ENCODE measurements around the gene DESI2.

The DESI2 gene

DNA sequence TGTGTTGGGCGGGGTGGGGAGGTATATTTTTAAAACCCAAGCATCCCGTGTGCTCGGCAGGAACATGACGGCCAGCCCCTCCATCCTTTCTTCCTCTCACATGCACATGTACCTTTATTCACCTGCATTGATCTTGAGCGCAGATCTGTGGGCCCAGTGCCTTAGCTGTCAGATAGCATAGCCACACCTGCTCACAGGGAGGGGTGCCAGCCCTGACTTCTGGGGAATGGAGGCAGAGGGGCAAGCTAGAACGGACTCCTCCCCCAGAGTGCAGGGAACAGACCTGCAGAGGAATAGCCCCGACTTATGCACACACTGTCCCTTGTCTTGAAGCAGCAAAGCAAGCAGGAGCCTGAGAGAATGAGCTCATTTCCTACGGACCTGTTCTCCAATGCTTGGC, 56.1 kb downstream of the DESI2 start (continued):
- TF ChIP-seq PATZ1 (tag by site-specific recombination; IDR thresholded peaks at IDR 0.05) (no peak), ZNF341 (tag by site-specific recombination; IDR thresholded peaks at IDR 0.05; ENCODE audit: low read depth) (no peak), ZFP41 (tag by site-specific recombination; IDR thresholded peaks at IDR 0.05; ENCODE audit: borderline replicate concordance) (no peak), HOXD13 (CRISPR knock-in tag; IDR thresholded peaks at IDR 0.05; ENCODE audit: borderline replicate concordance) (no peak), ZNF660 (tag by site-specific recombination; IDR thresholded peaks at IDR 0.05) (no peak), ZNF610 (tag by site-specific recombination; IDR thresholded peaks at IDR 0.05; ENCODE audit: borderline replicate concordance) (no peak)
- TF ChIP-seq, protein P1, sequence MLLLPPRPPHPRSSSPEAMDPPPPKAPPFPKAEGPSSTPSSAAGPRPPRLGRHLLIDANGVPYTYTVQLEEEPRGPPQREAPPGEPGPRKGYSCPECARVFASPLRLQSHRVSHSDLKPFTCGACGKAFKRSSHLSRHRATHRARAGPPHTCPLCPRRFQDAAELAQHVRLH (tag by site-specific recombination; IDR thresholded peaks at IDR 0.05), result no peak

GRCh38 chr1:244709476-244710368, 56.8 kb downstream of the DESI2 start:
- peaks cover 15% of the 10 kb centered on the region for H3K4me1 ChIP-seq (ENCODE audit: control insufficient read depth, insufficient read depth, low read length)
- no peak overlapping the region for H3K27ac ChIP-seq (ENCODE audit: extremely low read depth, low read depth, low read length)
- TF ChIP-seq KLF7 (tag by site-specific recombination; IDR thresholded peaks at IDR 0.05; ENCODE audit: borderline replicate concordance) (no peak), ZNF341 (tag by site-specific recombination; IDR thresholded peaks at IDR 0.05; ENCODE audit: low read depth) (0 out of 2 replicates have a peak, but pooled peaks have one; percentile 25), GLI4 (tag by site-specific recombination; IDR thresholded peaks at IDR 0.05) (no peak), PRDM10 (tag by site-specific recombination; IDR thresholded peaks at IDR 0.05) (peak; percentile 70)
- no peaks in the 10 kb centered on the region for H3K9me3 ChIP-seq (ENCODE audit: control insufficient read depth, insufficient read depth, low read depth, low read length)
- no peak overlapping the region for H3K4me3 ChIP-seq (ENCODE audit: low read depth, low read length)
- ChIA-PET CTCF (interaction anchor here (0.5 kb wide), 1 partner anchor 297 kb away, joined by 3 read pairs; no protein-coding TSS in a partner anchor), POLR2A (no interaction called here)
- peaks cover 0 to 8% of the 10 kb centered on the region in 2 experiments; a peak in 2 of 3 replicates for H3K36me3 ChIP-seq (ENCODE audit: control insufficient read depth in 2 of 2, insufficient read depth in 1 of 2, low read length in 2 of 2)

- H3K4me1 ChIP-seq (ENCODE audit: control insufficient read depth, insufficient read depth, low read length), result peaks cover 7% of the 10 kb centered on the region
- no peak overlapping the region for H3K27ac ChIP-seq (ENCODE audit: extremely low read depth, low read depth, low read length)
- TF ChIP-seq ZBTB20 (tag by site-specific recombination; IDR thresholded peaks at IDR 0.05) (0 out of 2 replicates have a peak, but pooled peaks have one; percentile 19), MYNN (tag by site-specific recombination; IDR thresholded peaks at IDR 0.05; ENCODE audit: borderline replicate concordance) (no peak), PRDM6 (tag by site-specific recombination; IDR thresholded peaks at IDR 0.05) (peak; percentile 36; the same call in 1 of the 2 replicates), MEIS1 (CRISPR knock-in tag; IDR thresholded peaks at IDR 0.05; ENCODE audit: borderline replicate concordance) (no peak), ZBTB21 (tag by site-specific recombination; IDR thresholded peaks at IDR 0.05) (peak; percentile 45; the same call in 1 of the 2 replicates), ZNF629 (tag by site-specific recombination; IDR thresholded peaks at IDR 0.05) (peak; percentile 76), ZNF777 (tag by site-specific recombination; IDR thresholded peaks at IDR 0.05; ENCODE audit: borderline replicate concordance) (no peak), ZNF664 (tag by site-specific recombination; IDR thresholded peaks at IDR 0.05) (peak; percentile 51; the same call in 1 of the 2 replicates), ZFHX2 (tag by site-specific recombination; conservative IDR thresholded peaks at IDR 0.05) (no peak)
- TF ChIP-seq, protein P2, sequence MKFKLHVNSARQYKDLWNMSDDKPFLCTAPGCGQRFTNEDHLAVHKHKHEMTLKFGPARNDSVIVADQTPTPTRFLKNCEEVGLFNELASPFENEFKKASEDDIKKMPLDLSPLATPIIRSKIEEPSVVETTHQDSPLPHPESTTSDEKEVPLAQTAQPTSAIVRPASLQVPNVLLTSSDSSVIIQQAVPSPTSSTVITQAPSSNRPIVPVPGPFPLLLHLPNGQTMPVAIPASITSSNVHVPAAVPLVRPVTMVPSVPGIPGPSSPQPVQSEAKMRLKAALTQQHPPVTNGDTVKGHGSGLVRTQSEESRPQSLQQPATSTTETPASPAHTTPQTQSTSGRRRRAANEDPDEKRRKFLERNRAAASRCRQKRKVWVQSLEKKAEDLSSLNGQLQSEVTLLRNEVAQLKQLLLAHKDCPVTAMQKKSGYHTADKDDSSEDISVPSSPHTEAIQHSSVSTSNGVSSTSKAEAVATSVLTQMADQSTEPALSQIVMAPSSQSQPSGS (tag by site-specific recombination; IDR thresholded peaks at IDR 0.05; ENCODE audit: low read depth), result peak; percentile 91
- no peak overlapping the region for H3K4me3 ChIP-seq (ENCODE audit: low read depth, low read length)
- CTCF ChIA-PET, result interaction anchor here (0.5 to 0.9 kb wide), 2 partner anchors 26 to 107 kb away, joined by 5 to 6 read pairs; no protein-coding TSS in a partner anchor
- POLR2A ChIA-PET, result no interaction called here
- H3K9me3 ChIP-seq (ENCODE audit: control insufficient read depth, insufficient read depth, low read depth, low read length), result no peaks in the 10 kb centered on the region
- H3K36me3 ChIP-seq (ENCODE audit: control insufficient read depth in 2 of 2, insufficient read depth in 1 of 2, low read length in 2 of 2), result peaks cover 0 to 6% of the 10 kb centered on the region in 2 experiments; a peak in 1 of 3 replicates
Measured at GRCh38 chr1:244710474-244711062, 57.6 kb downstream of the DESI2 start.

Data from HEK293 (cell line).